Neural progenitor cell (in vitro differentiated cells): ENCODE results near the gene LSP1. TPM values are rescaled to one million over a fixed set of nuclear protein-coding genes. Genes with fewer than 3 reads are reported as not detected.

ENCODE experiments used
- DNase-seq: peaks from one replicate; pipeline ENCODE4 v3.0.0-alpha.2; 2016; ENCODE audit warnings: low spot score
- H2AFZ ChIP-seq: fragments of 200-600 bp; sonication (generic); replicated peaks from 2 replicates; pipeline ENCODE4 v1.6.1; 2016; ENCODE audit warnings: antibody characterized with exemption
- H3F3A ChIP-seq: fragments of 200-600 bp; sonication (generic); 2 replicates; pipeline ENCODE4 v1.6.1; 2016; ENCODE audit warnings: antibody characterized with exemption, low read depth
- H3K27ac ChIP-seq: fragments of 200-600 bp; sonication (generic); 2 replicates; pipeline ENCODE4 v1.5.1; 2016; ENCODE audit warnings: mild to moderate bottlenecking
- H3K27me3 ChIP-seq: fragments of 200-600 bp; sonication (generic); 2 replicates; pipeline ENCODE4 v1.6.1; 2016; ENCODE audit warnings: mild to moderate bottlenecking, moderate library complexity
- H3K36me3 ChIP-seq: fragments of 200-600 bp; sonication (generic); 2 replicates; pipeline ENCODE4 v1.5.1; 2016
- H3K4me1 ChIP-seq: fragments of 200-600 bp; sonication (generic); 2 replicates; pipeline ENCODE4 v1.6.1; 2016; ENCODE audit warnings: mixed run types
- H3K4me2 ChIP-seq: fragments of 200-600 bp; sonication (generic); 2 replicates; pipeline ENCODE4 v1.6.1; 2016
- H3K4me3 ChIP-seq: fragments of 200-600 bp; sonication (generic); 2 replicates; pipeline ENCODE4 v1.5.1; 2016
- H3K79me2 ChIP-seq: fragments of 200-600 bp; sonication (generic); 2 replicates; pipeline ENCODE4 v1.6.1; 2016; ENCODE audit warnings: low read depth
- H3K9ac ChIP-seq: fragments of 200-600 bp; sonication (generic); 2 replicates; pipeline ENCODE4 v1.6.1; 2016
- H3K9me3 ChIP-seq: fragments of 200-600 bp; sonication (generic); 2 replicates; pipeline ENCODE4 v1.5.1; 2016; ENCODE audit warnings: low read depth
- H4K20me1 ChIP-seq: fragments of 200-600 bp; sonication (generic); 2 replicates; pipeline ENCODE4 v1.6.1; 2016; ENCODE audit warnings: low read depth
- H3K27ac Mint-ChIP-seq: 3 replicates; pipeline ENCODE4 v1.8.0; 2021; ENCODE audit warnings: mixed read lengths
- H3K27me3 Mint-ChIP-seq: 2 replicates; pipeline ENCODE4 v1.8.0; 2022; ENCODE audit warnings: low read depth, mild to moderate bottlenecking, inconsistent platforms, moderate library complexity, mixed read lengths; ENCODE audit not compliant: insufficient read depth
- H3K36me3 Mint-ChIP-seq: 3 replicates; pipeline ENCODE4 v1.8.0; 2021; ENCODE audit warnings: mixed read lengths
- H3K4me1 Mint-ChIP-seq: 3 replicates; pipeline ENCODE4 v1.8.0; 2021; ENCODE audit warnings: mixed read lengths
- H3K4me3 Mint-ChIP-seq: 3 replicates; pipeline ENCODE4 v1.8.0; 2021; ENCODE audit warnings: mild to moderate bottlenecking, moderate library complexity, mixed read lengths
- H3K9me3 Mint-ChIP-seq: 3 replicates; pipeline ENCODE4 v1.8.0; 2020; ENCODE audit warnings: mixed read lengths
- EZH2 ChIP-seq: fragments of 200-600 bp; sonication (generic); IDR thresholded peaks from 2 replicates; pipeline ENCODE4 v1.6.1; 2017; ENCODE audit warnings: antibody characterized with exemption, mild to moderate bottlenecking, moderate library complexity
- EZH2phosphoT487 ChIP-seq: fragments of 200-600 bp; sonication (generic); IDR thresholded peaks from 2 replicates; pipeline ENCODE4 v1.6.1; 2017; ENCODE audit warnings: antibody characterized with exemption
- total RNA-seq: library from RNA; depleted of rRNA; stranded (reverse); fragments of >200 nt; gene quantifications from 2 replicates; pipeline ENCODE4 v1.2.3, GENCODE V29; 2015; ENCODE audit warnings: low replicate concordance
- TF ChIP-seq, protein P1 (sequence below): fragments of 200-600 bp; sonication (generic); IDR thresholded peaks from 2 replicates; pipeline ENCODE4 v1.5.1; 2017; ENCODE audit warnings: antibody characterized with exemption, mild to moderate bottlenecking

The LSP1 gene
- total RNA-seq, 1 donor from 2014 or later: not detected

DNA sequence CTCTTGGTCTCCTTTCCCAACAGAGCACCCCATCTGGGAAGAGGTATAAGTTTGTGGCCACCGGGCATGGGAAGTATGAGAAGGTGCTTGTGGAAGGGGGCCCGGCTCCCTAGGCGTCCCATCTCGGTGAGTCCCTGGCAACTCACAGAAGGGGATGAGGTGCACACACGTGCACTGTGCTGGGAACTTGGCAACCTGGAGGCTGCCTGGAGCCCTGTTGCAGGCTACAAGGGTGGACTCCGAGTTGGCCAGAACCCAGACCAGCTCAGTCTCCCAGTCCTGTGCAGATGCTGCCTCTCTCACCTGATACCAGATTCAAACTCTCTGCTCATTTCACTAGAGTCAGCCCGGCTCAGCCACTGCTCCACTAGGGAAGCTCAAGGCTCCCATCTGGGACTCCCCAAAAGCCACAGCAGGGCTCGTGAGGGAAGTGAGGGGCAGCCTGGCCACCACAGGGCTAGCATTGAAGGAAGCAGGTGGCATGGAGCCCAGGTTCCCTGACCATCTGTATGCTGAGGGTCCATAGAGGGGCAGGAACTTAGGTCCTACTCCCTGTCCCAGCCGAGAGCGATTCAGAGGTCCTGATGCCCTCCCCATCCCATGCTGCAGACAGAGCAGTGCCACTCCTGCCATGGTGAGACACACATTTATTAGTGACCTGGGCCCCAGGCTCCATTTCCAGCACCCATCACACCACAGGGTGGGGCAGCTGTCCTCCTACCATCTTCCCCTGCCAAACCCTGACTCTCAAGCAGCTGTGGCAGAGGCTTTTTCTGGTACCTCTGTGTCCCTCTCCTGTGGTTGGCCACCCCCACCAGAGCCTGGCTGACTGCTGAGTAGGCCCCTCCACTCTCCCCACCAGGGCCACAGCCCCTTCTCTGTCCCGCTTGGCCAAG, 34.8 kb downstream of the LSP1 start:
- Mint-ChIP-seq H3K4me1 (no peaks in the 10 kb centered on the region), H3K27me3 (peaks cover 4% of the 10 kb centered on the region), H3K9me3 (no peaks in the 10 kb centered on the region), H3K4me3 (no peak overlapping the region), H3K36me3 (no peaks in the 10 kb centered on the region), H3K27ac (no peak overlapping the region)
- Histone ChIP-seq H3K27me3 (peaks cover 7% of the 10 kb centered on the region), H3K9ac (no peak overlapping the region), H3K36me3 (no peaks in the 10 kb centered on the region), H3K27ac (no peak overlapping the region), H3F3A (no peaks in the 10 kb centered on the region), H3K4me1 (peaks cover 4% of the 10 kb centered on the region), H3K4me2 (no peak overlapping the region), H3K79me2 (no peaks in the 10 kb centered on the region), H3K4me3 (no peak overlapping the region), H2AFZ (no peak overlapping the region), H3K9me3 (no peaks in the 10 kb centered on the region), H4K20me1 (no peaks in the 10 kb centered on the region)
- DNase-seq: no peak
- no peak for TF ChIP-seq EZH2
- no peak for TF ChIP-seq EZH2phosphoT487
- TF ChIP-seq, protein P1, sequence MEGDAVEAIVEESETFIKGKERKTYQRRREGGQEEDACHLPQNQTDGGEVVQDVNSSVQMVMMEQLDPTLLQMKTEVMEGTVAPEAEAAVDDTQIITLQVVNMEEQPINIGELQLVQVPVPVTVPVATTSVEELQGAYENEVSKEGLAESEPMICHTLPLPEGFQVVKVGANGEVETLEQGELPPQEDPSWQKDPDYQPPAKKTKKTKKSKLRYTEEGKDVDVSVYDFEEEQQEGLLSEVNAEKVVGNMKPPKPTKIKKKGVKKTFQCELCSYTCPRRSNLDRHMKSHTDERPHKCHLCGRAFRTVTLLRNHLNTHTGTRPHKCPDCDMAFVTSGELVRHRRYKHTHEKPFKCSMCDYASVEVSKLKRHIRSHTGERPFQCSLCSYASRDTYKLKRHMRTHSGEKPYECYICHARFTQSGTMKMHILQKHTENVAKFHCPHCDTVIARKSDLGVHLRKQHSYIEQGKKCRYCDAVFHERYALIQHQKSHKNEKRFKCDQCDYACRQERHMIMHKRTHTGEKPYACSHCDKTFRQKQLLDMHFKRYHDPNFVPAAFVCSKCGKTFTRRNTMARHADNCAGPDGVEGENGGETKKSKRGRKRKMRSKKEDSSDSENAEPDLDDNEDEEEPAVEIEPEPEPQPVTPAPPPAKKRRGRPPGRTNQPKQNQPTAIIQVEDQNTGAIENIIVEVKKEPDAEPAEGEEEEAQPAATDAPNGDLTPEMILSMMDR: no peak

- no peak for DNase-seq
- H3K4me2 ChIP-seq: no peak overlapping the region
- Mint-ChIP-seq H3K27ac (peak overlapping the region; percentile 51), H3K9me3 (no peaks in the 10 kb centered on the region), H3K4me3 (no peak overlapping the region), H3K36me3 (no peaks in the 10 kb centered on the region), H3K27me3 (peaks cover 5% of the 10 kb centered on the region), H3K4me1 (no peaks in the 10 kb centered on the region)
- no peak overlapping the region for H3K9ac ChIP-seq
- H3K79me2 ChIP-seq: no peaks in the 10 kb centered on the region
- H3K27me3 ChIP-seq: peaks cover 7% of the 10 kb centered on the region
- no peak overlapping the region for H2AFZ ChIP-seq
- no peaks in the 10 kb centered on the region for H4K20me1 ChIP-seq
- no peaks in the 10 kb centered on the region for H3F3A ChIP-seq
- H3K36me3 ChIP-seq: no peaks in the 10 kb centered on the region
- TF ChIP-seq, protein P1: no peak
- TF ChIP-seq EZH2 (no peak), EZH2phosphoT487 (no peak)
- no peaks in the 10 kb centered on the region for H3K4me1 ChIP-seq
- H3K9me3 ChIP-seq: no peaks in the 10 kb centered on the region
- no peak overlapping the region for H3K4me3 ChIP-seq
- H3K27ac ChIP-seq: no peak overlapping the region
These were observed 35.5 kb downstream of the LSP1 start for GRCh38 chr11:1888347-1888753.

- Mint-ChIP-seq H3K27me3 (peaks cover 5% of the 10 kb centered on the region), H3K9me3 (no peaks in the 10 kb centered on the region), H3K36me3 (no peaks in the 10 kb centered on the region), H3K27ac (peak overlapping the region; percentile 51), H3K4me1 (no peaks in the 10 kb centered on the region), H3K4me3 (no peak overlapping the region)
- Histone ChIP-seq H2AFZ (no peak overlapping the region), H3K79me2 (no peaks in the 10 kb centered on the region), H3K27me3 (peaks cover 7% of the 10 kb centered on the region), H3K36me3 (no peaks in the 10 kb centered on the region), H3K4me3 (no peak overlapping the region), H3F3A (no peaks in the 10 kb centered on the region), H3K4me2 (no peak overlapping the region), H3K27ac (no peak overlapping the region), H3K9me3 (no peaks in the 10 kb centered on the region), H4K20me1 (no peaks in the 10 kb centered on the region), H3K9ac (no peak overlapping the region), H3K4me1 (no peaks in the 10 kb centered on the region)
- DNase-seq: no peak
- TF ChIP-seq EZH2 (no peak), EZH2phosphoT487 (no peak)
- TF ChIP-seq, protein P1: no peak
These were observed 35.9 kb downstream of the LSP1 start for GRCh38 chr11:1888811-1889210.
